Omental fat pad (tissue), 4 donors: ENCODE measurements around the gene CCNJL. TPM values are rescaled to one million over a fixed set of nuclear protein-coding genes. Genes with fewer than 3 reads are reported as not detected.

Experiments used
- ATAC-seq: fragments of 150-250 bp; one replicate; pipeline ENCODE4 v1.9.1; 2016; ENCODE audit warnings: mild to moderate bottlenecking, moderate library complexity; ENCODE audit not compliant: low FRiP score
- DNase-seq: peaks from one replicate; pipeline ENCODE4 v3.0.0-alpha.2; 2019; ENCODE audit warnings: low spot score
- total RNA-seq, 4 donors: library from RNA; depleted of rRNA; stranded (reverse); fragments of >200 nt; gene quantifications; one replicate each; pipeline ENCODE4 v1.1.0, GENCODE V29; 2016
- TF ChIP-seq, protein P1 (sequence below), 3 donors: fragments of 450-650 bp; IDR thresholded peaks; one replicate each; pipeline ENCODE4 v1.5.1; 2016 to 2017; ENCODE audit warnings: antibody characterized with exemption in 3 of 3, mild to moderate bottlenecking in 3 of 3, moderate library complexity in 2 of 3

The CCNJL gene
- total RNA-seq, 4 donors from 2014 or later = 0.24 to 5.4 (median 0.45) TPM

- ATAC-seq (no peak), DNase-seq (no peak)
- TF ChIP-seq, protein P1, sequence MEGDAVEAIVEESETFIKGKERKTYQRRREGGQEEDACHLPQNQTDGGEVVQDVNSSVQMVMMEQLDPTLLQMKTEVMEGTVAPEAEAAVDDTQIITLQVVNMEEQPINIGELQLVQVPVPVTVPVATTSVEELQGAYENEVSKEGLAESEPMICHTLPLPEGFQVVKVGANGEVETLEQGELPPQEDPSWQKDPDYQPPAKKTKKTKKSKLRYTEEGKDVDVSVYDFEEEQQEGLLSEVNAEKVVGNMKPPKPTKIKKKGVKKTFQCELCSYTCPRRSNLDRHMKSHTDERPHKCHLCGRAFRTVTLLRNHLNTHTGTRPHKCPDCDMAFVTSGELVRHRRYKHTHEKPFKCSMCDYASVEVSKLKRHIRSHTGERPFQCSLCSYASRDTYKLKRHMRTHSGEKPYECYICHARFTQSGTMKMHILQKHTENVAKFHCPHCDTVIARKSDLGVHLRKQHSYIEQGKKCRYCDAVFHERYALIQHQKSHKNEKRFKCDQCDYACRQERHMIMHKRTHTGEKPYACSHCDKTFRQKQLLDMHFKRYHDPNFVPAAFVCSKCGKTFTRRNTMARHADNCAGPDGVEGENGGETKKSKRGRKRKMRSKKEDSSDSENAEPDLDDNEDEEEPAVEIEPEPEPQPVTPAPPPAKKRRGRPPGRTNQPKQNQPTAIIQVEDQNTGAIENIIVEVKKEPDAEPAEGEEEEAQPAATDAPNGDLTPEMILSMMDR (IDR thresholded peaks at IDR 0.05) = no peak
Measured at GRCh38 chr5:160330212-160330611, 17.8 kb upstream of the CCNJL start.

GRCh38 chr5:160327818-160328217 is 15.5 kb upstream of the CCNJL start:
- TF ChIP-seq, protein P1 (IDR thresholded peaks at IDR 0.05) = no peak
- no peak for DNase-seq
- ATAC-seq = no peak

GRCh38 chr5:160326981-160327380 is 14.6 kb upstream of the CCNJL start:
- ATAC-seq (no peak), DNase-seq (no peak)
- TF ChIP-seq, protein P1 (IDR thresholded peaks at IDR 0.05) = no peak

- ATAC-seq = no peak
- no peak for DNase-seq
- TF ChIP-seq, protein P1 (IDR thresholded peaks at IDR 0.05) = no peak
Measured at GRCh38 chr5:160325716-160326115, 13.4 kb upstream of the CCNJL start.

DNA sequence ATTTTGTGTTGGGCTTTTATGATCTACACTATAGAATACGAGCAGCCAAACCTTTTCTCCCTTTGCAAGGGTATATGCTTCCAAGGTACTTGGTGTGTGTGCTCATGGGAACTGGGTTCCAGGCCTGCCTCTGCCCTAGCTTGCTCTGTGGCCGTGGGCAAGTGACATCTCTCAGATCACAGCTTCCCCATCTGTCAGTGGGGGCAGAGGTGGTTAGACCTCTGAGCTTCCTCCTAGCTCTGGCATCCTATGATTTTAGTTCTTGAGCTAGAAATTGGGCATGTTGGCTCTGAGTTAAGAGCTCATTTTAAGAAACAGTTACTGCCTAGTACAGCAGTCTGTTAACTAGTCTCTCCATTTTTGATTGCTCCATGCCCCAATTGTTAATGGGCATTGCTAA is 12.5 kb upstream of the CCNJL start:
- DNase-seq = no peak
- ATAC-seq = no peak
- TF ChIP-seq, protein P1 (IDR thresholded peaks at IDR 0.05) = no peak

GRCh38 chr5:160318409-160318808 is 6.0 kb upstream of the CCNJL start:
- DNase-seq (no peak), ATAC-seq (no peak)
- TF ChIP-seq, protein P1 (IDR thresholded peaks at IDR 0.05) = no peak

GRCh38 chr5:160317434-160317833 is 5.1 kb upstream of the CCNJL start:
- DNase-seq = no peak

More at GRCh38 chr5:160317434-160317833, 5.1 kb upstream of the CCNJL start:
- TF ChIP-seq, protein P1 (IDR thresholded peaks at IDR 0.05) = no peak
- ATAC-seq = no peak
